C4-2B (cell line): ENCODE measurements around the gene NUP58.

ENCODE experiments used
- ZFX ChIP-seq: fragments of 450-650 bp; IDR thresholded peaks from 2 replicates; pipeline ENCODE4 v1.6.1; 2017
- TF ChIP-seq, protein P1 (sequence below): fragments of 450-650 bp; conservative IDR thresholded peaks from 2 replicates; pipeline ENCODE4 v1.5.1; 2017; ENCODE audit warnings: mild to moderate bottlenecking

DNA sequence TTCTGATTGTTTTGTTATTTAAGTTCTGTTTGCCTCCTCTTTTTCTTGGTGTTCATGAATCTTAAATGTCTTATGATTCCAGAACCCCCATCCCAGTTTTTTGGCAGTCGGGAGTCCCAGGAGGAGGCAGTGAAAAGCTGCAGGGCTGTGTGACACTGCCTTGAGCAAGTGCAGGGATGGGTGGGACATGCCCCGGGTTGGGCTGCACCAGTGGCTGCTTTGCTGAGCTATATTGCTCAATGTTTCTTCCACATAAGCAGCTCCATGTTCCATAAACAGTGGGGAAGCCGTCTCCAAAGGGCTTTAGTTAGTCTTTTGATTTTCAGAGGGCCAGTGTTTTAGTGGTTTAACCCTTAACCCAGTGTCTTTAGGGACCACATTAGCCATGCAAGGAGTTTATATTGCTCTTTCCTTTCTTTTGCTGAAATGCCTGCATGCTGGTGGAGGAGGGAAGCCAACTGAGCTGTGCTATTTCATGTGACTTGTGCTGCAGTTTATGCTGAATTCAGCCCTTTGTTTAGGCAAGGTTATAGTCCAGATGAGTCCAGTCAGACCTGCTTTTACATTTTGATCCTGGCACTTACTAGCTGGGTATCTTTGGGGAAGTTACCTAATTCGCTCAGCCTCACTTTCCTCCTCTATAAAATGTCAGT, 83.5 kb downstream of the NUP58 start:
- TF ChIP-seq, protein P1, sequence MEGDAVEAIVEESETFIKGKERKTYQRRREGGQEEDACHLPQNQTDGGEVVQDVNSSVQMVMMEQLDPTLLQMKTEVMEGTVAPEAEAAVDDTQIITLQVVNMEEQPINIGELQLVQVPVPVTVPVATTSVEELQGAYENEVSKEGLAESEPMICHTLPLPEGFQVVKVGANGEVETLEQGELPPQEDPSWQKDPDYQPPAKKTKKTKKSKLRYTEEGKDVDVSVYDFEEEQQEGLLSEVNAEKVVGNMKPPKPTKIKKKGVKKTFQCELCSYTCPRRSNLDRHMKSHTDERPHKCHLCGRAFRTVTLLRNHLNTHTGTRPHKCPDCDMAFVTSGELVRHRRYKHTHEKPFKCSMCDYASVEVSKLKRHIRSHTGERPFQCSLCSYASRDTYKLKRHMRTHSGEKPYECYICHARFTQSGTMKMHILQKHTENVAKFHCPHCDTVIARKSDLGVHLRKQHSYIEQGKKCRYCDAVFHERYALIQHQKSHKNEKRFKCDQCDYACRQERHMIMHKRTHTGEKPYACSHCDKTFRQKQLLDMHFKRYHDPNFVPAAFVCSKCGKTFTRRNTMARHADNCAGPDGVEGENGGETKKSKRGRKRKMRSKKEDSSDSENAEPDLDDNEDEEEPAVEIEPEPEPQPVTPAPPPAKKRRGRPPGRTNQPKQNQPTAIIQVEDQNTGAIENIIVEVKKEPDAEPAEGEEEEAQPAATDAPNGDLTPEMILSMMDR: no peak
- no peak for TF ChIP-seq ZFX
